ENCODE measurements around the gene ASB2.

ASB2 gene

GRCh38 chr14:93960774-93961438 lies 15.5 kb downstream of the ASB2 start:
- no peak for DNase-seq

- no peak for DNase-seq
Observed at GRCh38 chr14:93960108-93960475, 16.3 kb downstream of the ASB2 start.

GRCh38 chr14:93959239-93960107 lies 16.9 kb downstream of the ASB2 start:
- peak; percentile 94 to 95 for DNase-seq

- DNase-seq = no peak
Observed at GRCh38 chr14:93958567-93959238, 17.7 kb downstream of the ASB2 start.

GRCh38 chr14:93957751-93958566 lies 18.4 kb downstream of the ASB2 start:
- no peak for DNase-seq

- no peak for DNase-seq
Observed at GRCh38 chr14:93957333-93957710, 19.0 kb downstream of the ASB2 start.

- no peak for DNase-seq
Observed at GRCh38 chr14:93956514-93957332, 19.6 kb downstream of the ASB2 start.

- DNase-seq = no peak
Observed at GRCh38 chr14:93955850-93956481, 20.4 kb downstream of the ASB2 start.

- DNase-seq = peak; percentile 70 to 76
Observed at GRCh38 chr14:93954900-93955849, 21.2 kb downstream of the ASB2 start.

- no peak for DNase-seq
Observed at GRCh38 chr14:93954516-93954830, 21.9 kb downstream of the ASB2 start.

GRCh38 chr14:93953739-93954515 lies 22.4 kb downstream of the ASB2 start:
- no peak for DNase-seq

- no peak for DNase-seq
Observed at GRCh38 chr14:93953263-93953662, 23.1 kb downstream of the ASB2 start.

GRCh38 chr14:93952829-93953228 lies 23.5 kb downstream of the ASB2 start:
- no peak for DNase-seq

- no peak for DNase-seq
Observed at GRCh38 chr14:93951635-93952540, 24.5 kb downstream of the ASB2 start.

- no peak for DNase-seq
Observed at GRCh38 chr14:93950948-93951634, 25.3 kb downstream of the ASB2 start.

- DNase-seq = no peak
Observed at GRCh38 chr14:93949511-93950075, 26.8 kb downstream of the ASB2 start.

GRCh38 chr14:93947282-93947681 lies 29.1 kb downstream of the ASB2 start:
- DNase-seq = no peak
